H1 (cell line): ENCODE measurements around the gene SLC12A7. TPM values are rescaled to one million over a fixed set of nuclear protein-coding genes. Genes with fewer than 3 reads are reported as not detected.

ENCODE experiments used
- MAFK ChIP-seq: IDR thresholded peaks from 2 replicates; pipeline ENCODE4 v1.6.1; 2012; ENCODE audit warnings: low read depth, mild to moderate bottlenecking, improper control_type of control experiment, low read length
- SP4 ChIP-seq: IDR thresholded peaks from 2 replicates; pipeline ENCODE4 v1.6.1; 2012; ENCODE audit warnings: low read length, inconsistent platforms
- polyA plus RNA-seq, 7 experiments: library from polyadenylated mRNA; depleted of rRNA in 3 of 7; stranded (reverse) in 5 of 7; unstranded in 2 of 7; fragments of >200 nt in 5 of 7; fragments of 200-250 nt in 2 of 7; gene quantifications; 1 replicate in 5 of 7; 2 replicates in 1 of 7; 4 replicates in 1 of 7; pipeline versions ENCODE4 v1.2.1 to v1.2.3, GENCODE V29; 2011 to 2013; ENCODE audit warnings: missing spikeins in 2 of 7, mixed read lengths in 2 of 7
- total RNA-seq: library from RNA; stranded (reverse); fragmentation: NEBNext Ultra II Directional; extraction: Animal tissue kit (Norgen Biotek cat#: 25700); gene quantifications from 2 replicates; pipeline ENCODE4 v1.2.1, GENCODE V29; 2021

The SLC12A7 gene
- total and polyA plus RNA-seq, 2 of the 8 experiments (the other 6 are each of a cell fraction or from before 2014, with no cell fraction given), result 23.5 to 39.7 TPM

GRCh38 chr5:1089146-1089545, 22.7 kb downstream of the SLC12A7 start (continued):
- TF ChIP-seq MAFK (no peak), SP4 (no peak)
